Astrocyte (in vitro differentiated cells and primary cell): ENCODE results near the gene CD99.

ENCODE experiments used
- EZH2 ChIP-seq: IDR thresholded peaks from 2 replicates; pipeline ENCODE4 v1.6.1; 2012; ENCODE audit warnings: mild to moderate bottlenecking, low read length, inconsistent platforms; ENCODE audit not compliant: insufficient read depth
- TF ChIP-seq, protein P1 (sequence below): IDR thresholded peaks from 2 replicates; pipeline ENCODE4 v1.5.1; 2011; ENCODE audit warnings: low read depth, mild to moderate bottlenecking, inconsistent platforms, low read length, moderate library complexity; ENCODE audit not compliant: insufficient read depth

DNA sequence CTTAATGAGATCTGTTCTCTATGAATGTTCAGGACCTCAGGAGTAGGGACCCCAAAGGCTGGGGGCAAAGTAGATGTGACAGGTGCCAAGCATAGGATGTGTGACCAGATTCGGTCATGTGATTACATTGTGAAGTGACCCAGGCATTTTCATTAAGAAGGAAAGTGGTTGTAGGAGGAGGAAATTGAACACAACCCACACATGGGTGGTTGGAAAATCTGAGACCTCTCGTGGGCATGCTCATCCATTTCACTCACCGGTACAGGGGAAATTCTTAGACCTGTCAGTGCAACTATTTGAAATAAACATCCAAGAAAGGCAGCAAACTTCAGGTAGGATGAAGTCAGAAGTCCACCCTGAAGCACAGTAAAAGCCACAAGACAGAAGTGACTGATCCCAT, 43.5 kb upstream of the CD99 start:
- TF ChIP-seq, protein P1, sequence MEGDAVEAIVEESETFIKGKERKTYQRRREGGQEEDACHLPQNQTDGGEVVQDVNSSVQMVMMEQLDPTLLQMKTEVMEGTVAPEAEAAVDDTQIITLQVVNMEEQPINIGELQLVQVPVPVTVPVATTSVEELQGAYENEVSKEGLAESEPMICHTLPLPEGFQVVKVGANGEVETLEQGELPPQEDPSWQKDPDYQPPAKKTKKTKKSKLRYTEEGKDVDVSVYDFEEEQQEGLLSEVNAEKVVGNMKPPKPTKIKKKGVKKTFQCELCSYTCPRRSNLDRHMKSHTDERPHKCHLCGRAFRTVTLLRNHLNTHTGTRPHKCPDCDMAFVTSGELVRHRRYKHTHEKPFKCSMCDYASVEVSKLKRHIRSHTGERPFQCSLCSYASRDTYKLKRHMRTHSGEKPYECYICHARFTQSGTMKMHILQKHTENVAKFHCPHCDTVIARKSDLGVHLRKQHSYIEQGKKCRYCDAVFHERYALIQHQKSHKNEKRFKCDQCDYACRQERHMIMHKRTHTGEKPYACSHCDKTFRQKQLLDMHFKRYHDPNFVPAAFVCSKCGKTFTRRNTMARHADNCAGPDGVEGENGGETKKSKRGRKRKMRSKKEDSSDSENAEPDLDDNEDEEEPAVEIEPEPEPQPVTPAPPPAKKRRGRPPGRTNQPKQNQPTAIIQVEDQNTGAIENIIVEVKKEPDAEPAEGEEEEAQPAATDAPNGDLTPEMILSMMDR: no peak
- TF ChIP-seq EZH2: no peak
